Measurements from ENCODE around the gene SMIM35.

Gene SMIM35

GRCh38 chr11:118057251-118058145 is 29.3 kb downstream of the SMIM35 start:
- DNase-seq (ENCODE audit: low read depth) = no peak

GRCh38 chr11:118056806-118057205 is 30.0 kb downstream of the SMIM35 start:
- DNase-seq (ENCODE audit: low read depth) = no peak

DNA sequence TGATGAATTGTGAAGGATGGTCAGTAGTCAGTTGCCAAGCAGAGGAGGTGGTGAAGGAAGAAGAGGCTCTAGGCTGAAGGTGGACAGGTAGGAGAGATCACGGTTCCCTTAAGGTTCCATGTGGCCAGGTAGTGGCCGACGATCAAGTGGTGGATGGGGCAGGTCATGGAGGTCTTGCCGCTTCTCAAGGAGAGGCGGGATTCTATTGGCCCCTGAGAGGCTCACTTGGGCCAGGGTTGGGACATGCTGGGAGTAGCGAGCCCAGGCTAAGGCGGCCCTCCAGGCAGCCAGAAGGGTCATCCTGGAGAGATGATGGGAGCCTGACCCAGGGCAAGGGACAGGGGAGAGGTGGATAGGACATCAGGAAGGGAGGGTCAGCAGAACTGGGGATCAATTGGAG is 30.8 kb downstream of the SMIM35 start:
- no peak for DNase-seq (ENCODE audit: low read depth)

GRCh38 chr11:118054712-118055640 is 31.8 kb downstream of the SMIM35 start:
- no peak for DNase-seq (ENCODE audit: low read depth)

- DNase-seq (ENCODE audit: low read depth) = no peak
Measured at GRCh38 chr11:118052581-118053206, 34.1 kb downstream of the SMIM35 start.

- DNase-seq (ENCODE audit: low read depth) = no peak
Measured at GRCh38 chr11:118051611-118052461, 34.9 kb downstream of the SMIM35 start.

DNA sequence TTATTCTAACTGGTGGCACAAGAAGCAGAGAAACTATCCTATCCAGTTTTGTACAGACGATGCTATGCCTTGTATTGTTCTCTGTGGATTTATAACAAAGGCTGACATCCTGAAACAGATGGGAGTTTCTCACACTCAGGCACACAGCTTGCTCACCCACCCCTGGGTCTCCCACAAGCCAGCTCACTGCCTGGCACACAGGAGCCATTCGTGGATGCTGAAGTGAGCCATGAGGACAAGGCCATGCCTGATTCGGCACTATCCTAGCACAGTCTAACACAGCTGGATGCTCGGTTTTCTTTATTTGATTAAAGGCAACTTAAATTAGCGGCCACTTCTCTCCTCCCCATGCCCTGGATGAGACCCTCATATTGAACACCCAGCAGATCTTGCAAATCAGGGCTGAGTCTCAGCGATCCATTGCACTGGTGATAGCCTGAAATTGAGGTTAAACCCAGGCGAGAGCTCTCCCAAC is 35.6 kb downstream of the SMIM35 start:
- no peak for DNase-seq (ENCODE audit: low read depth)

DNA sequence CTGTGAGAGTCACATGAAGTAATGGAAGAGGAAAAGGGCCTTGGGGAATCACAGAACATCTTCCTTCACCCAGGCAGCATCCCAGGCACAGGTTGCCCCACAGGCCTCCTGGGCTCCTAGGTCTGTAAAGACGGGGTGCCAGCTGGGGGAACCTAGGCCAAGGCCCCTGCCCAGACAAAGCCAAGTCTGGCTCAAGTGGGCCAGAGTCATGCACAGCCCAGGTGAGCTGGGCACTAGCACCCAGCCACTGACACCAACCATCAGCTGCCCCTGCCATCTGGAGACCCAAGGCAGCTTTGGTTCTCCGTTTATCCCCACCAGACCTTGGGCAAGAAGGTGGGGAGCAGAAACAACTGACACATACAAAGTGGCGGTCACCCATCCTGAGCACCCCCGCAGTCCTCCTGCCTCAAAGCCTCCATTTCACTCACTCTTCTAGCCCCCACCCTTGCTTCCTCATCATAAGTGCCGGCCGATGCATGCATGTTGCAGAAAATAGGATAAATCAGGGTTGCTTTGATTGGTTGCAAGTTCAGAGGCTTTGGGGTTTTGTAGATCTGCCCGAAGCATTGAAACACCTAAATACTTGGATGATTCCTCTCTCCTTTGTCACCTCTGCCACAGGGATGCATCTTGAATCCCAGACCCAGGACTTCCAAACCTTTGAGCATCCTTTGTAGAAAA is 36.4 kb downstream of the SMIM35 start:
- DNase-seq (ENCODE audit: low read depth) = no peak

GRCh38 chr11:118049771-118050170 is 37.0 kb downstream of the SMIM35 start:
- no peak for DNase-seq (ENCODE audit: low read depth)

GRCh38 chr11:118048472-118049370 is 38.0 kb downstream of the SMIM35 start:
- no peak for DNase-seq (ENCODE audit: low read depth)

- no peak for DNase-seq (ENCODE audit: low read depth)
Measured at GRCh38 chr11:118047749-118048148, 39.0 kb downstream of the SMIM35 start.

GRCh38 chr11:118046964-118047700 is 39.6 kb downstream of the SMIM35 start:
- no peak for DNase-seq (ENCODE audit: low read depth)

DNA sequence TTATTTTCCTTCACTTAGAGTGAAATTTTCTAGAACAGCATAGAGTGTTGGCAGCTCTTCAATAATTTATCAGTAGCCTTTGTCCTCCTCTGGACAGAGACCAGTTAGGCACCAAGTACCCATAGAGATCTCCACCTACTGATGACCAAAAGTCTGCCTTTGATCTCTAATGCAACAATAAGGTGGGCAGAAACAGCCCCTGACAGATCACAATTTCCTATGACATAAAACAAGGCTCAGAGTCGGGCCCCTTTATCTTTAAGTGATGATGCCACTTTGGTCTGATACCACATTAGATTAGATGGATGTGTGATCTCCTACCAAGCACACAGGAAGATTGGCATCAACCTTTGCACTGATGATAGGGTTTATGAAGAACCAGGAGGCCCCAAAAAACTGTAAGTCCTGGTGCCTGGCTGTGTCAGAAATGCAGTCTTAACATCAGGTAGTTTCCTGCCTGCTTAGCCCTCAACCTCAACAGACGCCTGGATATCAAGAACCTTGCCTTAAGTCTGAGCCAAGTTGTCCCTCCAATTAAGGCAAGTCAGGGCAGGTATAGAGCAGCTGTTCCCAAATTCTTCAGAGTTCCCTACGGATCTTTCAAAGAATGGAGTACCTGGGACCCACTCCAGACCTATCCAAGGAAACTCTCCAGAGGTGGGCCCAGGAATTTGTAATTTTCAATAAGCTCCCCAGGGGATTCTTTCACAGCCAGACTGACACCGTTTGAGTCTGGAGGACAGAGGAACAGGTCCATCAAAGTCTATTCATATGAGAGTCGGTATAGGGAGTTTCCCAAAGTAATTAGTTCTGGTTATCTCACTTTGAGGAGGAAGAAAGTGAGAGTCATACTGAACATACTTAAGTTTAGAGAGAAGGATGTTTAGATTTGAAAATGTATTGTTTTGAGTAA is 40.5 kb downstream of the SMIM35 start:
- DNase-seq (ENCODE audit: low read depth) = no peak

DNA sequence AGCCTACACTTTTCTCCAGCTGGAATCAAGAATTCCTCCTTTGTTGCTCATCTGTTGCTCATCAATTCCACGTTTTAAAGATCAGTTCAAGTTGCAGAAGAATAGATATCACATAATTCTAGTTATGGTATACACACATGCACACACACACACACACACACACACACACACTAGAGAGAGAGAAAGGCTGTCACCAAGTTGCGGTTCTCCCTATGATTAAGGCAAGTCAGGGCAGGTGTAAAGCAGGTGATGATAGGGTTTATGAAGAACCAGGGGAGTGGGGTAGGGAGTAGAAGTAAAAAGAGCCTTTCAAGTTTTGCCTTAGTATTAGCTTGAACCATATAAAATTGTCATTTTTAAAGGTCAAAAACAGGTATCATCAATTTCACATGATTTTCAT is 41.6 kb downstream of the SMIM35 start:
- DNase-seq (ENCODE audit: low read depth) = no peak

DNA sequence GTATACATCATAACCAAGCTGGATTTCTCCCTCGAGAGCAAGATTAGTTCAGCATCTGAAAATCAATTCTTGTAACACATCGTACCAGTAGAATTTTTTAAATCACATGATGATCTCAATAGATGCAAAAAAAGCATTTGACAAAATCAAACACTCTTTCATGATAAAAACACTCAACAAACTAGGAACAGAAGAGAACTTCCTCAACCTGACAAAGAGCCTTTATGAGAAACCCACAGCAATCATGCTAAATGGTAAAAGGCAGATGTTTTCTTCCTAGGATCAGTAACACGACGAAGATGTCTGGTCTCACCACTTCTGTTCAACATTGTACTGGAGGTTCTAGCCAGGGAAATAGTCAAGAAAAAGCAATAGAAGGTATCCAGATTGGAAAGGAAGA is 44.0 kb downstream of the SMIM35 start:
- no peak for DNase-seq (ENCODE audit: low read depth)

- no peak for DNase-seq (ENCODE audit: low read depth)
Measured at GRCh38 chr11:118042141-118042540, 44.6 kb downstream of the SMIM35 start.

DNA sequence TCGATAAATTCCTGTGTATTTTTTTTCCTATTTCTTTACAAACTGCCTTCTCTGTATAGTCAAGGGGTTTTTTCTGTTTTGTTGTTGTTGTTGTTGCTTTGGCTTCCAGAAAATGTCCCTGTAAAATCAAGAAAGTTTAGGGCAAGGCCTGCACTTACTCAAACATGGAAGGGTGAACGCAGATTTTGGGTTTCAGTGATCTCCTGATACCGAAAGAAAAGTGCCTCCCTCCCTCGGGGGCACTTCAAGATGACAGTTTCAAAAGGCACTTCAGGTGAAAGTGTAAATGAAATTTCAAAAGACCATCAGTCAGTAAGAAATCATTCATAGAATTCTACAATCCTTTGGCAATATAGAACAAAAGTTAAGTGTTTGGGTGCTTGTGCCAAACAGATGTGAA is 53.3 kb downstream of the SMIM35 start:
- no peak for DNase-seq (ENCODE audit: low read depth)

GRCh38 chr11:118028626-118029025 is 58.1 kb downstream of the SMIM35 start:
- no peak for DNase-seq (ENCODE audit: low read depth)
